GM13977 (cell line): Measurements from ENCODE around the gene PSMB2.
A peak's percentile ranks its signal among the peaks of the same experiment; 100 is the strongest.

Experiments used
- DNase-seq: peaks from one replicate; pipeline ENCODE4 v3.0.0; 2012; ENCODE audit warnings: low spot score
- in situ Hi-C: fragments of 300-500 bp; cut with MboI; formaldehyde crosslinking; loops from one replicate; pipeline ENCODE4 v1.12.0; 2022; ENCODE audit warnings: low sequenced_read_pairs, low pct_unique_long_range_greater_than_20kb, mixed read lengths, inconsistent platforms; ENCODE audit not compliant: unreplicated experiment
- TF ChIP-seq, protein P1 (sequence below): IDR thresholded peaks from 2 replicates; pipeline ENCODE4 v1.5.1; 2012; ENCODE audit warnings: mild to moderate bottlenecking, control low read depth; ENCODE audit not compliant: insufficient read depth; ENCODE audit errors: extremely low read depth, missing control alignments

The PSMB2 gene

DNA sequence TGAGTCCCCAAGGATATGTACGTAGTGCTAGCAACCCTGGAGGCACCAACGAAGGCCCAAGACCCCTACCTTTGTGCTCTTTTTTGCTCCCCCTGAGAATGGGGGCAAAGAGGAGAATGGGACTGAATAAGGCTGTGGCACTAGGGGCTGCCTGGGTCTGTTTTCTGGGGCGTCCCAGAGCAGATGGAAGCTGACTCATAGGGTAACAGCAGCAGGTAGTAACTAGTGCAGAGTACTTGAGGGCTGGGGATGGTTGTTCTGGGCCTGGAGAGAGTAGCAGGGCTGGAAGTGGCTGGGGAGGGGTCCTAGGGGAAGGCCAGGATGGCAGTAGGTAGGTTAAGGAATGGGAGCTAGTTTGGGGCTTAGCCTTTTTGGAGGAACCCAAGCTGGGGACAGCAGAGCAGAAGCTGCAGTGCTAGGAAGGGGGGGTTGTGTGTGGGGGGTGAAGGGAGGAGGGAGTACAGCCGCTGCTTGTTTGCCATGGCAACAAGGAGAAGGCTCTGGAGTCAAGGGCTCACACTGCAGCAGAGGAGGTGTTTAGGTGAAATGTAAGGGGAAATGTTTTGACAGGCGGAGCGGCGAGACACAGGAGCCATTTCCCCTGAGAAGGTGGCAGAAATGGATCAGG, 81.9 kb downstream of the PSMB2 start:
- TF ChIP-seq, protein P1, sequence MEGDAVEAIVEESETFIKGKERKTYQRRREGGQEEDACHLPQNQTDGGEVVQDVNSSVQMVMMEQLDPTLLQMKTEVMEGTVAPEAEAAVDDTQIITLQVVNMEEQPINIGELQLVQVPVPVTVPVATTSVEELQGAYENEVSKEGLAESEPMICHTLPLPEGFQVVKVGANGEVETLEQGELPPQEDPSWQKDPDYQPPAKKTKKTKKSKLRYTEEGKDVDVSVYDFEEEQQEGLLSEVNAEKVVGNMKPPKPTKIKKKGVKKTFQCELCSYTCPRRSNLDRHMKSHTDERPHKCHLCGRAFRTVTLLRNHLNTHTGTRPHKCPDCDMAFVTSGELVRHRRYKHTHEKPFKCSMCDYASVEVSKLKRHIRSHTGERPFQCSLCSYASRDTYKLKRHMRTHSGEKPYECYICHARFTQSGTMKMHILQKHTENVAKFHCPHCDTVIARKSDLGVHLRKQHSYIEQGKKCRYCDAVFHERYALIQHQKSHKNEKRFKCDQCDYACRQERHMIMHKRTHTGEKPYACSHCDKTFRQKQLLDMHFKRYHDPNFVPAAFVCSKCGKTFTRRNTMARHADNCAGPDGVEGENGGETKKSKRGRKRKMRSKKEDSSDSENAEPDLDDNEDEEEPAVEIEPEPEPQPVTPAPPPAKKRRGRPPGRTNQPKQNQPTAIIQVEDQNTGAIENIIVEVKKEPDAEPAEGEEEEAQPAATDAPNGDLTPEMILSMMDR: no peak
- DNase-seq: peak; percentile 11

DNA sequence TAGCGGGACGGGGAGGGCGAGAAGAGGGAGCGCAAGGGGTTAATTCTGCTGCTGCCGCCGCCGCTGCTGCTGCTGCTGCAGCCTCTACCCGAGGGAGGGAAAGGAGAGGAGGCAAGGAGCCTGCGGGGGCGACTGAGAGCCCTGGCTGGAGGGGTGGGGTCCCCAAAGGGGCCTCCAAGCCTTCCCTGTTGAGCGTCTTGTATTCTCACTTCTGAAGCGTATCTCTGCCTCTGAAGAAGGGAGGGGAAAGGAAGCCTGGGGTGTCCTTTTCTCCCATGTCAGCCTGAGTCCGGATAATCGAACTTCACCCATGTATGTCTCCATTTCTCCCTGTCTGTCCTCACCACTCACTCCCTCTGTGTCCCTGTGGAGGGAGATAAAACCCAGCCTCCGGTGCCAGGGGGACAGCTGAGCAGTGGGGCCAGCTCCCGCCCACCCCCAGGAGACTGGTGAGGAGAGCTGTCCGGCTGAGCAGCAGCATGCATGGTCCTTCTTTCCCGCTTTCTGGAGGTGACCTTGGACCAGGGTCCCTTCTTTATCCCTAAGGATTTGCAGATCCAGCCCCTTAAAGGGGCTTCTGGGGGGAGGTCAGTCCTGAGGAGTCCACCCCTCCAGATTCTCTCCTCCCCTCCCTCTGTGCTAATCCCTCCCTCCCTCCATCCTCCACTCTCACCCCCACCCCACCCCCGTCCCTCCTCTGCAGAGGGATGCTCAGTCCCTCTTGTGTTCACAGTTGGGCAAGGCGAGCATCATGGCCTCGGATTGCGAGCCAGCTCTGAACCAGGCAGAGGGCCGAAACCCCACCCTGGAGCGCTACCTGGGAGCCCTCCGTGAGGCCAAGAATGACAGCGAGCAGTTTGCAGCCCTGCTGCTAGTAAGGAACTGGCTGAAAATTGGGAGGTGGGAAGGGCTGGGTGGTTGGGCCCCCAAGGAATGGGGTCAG, 82.7 kb downstream of the PSMB2 start:
- TF ChIP-seq, protein P1: no peak
- DNase-seq: peak; percentile 27
- in situ Hi-C loops: no loop called here

More for the DNA sequence above, 81.9 kb downstream of the PSMB2 start:
- in situ Hi-C loops: no loop called here

DNA sequence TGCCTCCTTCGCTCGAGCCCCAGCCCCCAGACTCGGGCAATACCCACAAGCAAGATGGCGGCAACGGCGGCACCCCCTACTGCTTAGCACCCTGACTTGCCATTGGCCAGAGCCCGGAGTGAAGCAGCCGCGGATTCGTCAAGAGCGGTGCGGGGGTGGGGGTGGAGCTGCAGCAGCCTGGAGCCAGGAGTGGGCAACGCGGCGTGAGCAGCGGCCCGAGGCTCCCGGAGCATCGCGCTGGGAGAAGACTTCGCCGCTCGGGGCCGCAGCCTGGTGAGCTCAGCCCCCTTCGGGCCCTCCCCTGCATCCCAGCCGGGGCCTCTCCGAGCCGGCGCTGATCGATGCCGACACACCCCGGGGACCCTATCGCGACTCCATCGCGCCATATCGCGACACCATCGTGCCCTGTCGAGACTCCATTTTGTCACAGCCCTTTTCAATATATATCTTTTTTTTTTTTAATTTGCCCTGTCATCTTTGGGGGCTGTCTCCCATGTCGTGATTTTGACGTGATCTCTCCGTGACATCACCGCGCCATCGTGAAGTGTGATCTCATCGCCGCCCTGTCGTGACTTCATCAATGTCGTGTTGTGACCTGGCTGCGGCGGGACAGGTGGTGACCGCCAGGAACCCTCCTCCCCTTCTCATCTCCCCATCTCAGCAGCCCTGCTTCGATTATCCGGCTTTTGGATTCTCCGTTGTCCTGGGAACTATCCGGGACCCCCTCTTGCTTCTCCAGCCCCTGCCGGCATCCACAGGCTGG, 83.5 kb downstream of the PSMB2 start, which contains the start of gene NCDN:
Gene NCDN, plus strand, starts transcription at position 189 of the 763 bp plus-strand sequence. Its CDS starts 392 bp downstream, at position 581.
- peak; percentile 96 for DNase-seq
- in situ Hi-C loops: no loop called here
- TF ChIP-seq, protein P1: no peak

DNA sequence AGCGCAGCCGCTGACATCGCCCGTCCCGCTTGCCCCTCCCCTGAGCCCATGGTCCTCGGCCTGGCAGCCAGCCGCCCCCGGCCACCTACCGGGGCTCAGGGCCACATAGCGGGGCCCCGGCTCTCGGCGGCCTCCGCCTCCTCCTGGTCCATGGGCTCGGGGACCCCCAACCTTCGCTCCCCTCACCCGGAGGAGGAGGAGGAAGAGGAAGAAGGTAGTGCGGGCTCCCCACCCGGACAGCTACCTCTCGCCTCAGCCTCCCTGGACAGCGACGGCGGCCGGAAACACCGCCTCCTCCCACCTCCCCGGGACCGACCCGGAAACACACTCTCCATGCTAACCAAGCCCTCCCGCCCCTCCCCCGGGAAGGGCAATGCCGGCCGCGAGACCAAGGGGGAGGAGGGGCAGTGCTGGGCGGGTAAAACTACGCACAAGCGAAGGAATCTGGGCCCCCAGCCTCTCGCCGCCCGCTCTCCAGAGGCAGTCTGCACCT, 84.2 kb downstream of the PSMB2 start, which contains the start of gene KIAA0319L:
Gene KIAA0319L, minus strand, starts transcription at position 286 of the 493 bp plus-strand sequence. CDS start 2,912 bp downstream, outside the sequence.
- in situ Hi-C loops: no loop called here
- peak; percentile 91 for DNase-seq
- TF ChIP-seq, protein P1: no peak

DNA sequence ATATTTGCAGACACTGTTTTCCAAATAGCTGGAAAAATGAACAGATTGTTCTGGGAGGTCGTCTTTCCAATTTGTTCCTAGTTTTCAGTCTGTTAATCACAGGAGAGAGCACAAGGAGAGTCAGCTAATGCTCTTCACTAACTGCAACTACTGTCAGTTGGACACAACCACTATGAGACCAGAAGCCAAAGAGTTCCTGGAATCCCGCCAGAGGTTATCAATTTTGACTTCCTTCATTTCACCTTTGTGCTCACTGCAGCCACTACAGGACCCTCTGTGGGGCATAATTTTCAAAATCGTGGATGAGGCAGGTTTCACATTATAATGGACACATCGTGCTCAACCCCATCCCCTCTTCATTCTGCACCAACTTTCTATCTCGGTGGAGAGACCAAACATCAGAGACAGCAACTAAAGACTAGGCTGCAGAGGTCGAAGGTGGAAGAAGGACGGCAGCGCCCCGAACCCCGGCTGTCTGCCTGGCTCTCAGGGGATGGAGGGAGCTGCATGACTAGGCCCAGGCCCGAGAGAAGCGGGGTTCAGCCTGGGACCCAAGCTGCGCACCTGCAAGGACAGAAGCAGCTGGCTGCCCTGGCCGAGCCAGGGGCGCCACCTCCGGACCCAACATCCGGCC, 84.7 kb downstream of the PSMB2 start:
- TF ChIP-seq, protein P1: no peak
- in situ Hi-C loops: no loop called here
- DNase-seq: no peak
